Measurements from ENCODE around the gene DRICH1.

DNA sequence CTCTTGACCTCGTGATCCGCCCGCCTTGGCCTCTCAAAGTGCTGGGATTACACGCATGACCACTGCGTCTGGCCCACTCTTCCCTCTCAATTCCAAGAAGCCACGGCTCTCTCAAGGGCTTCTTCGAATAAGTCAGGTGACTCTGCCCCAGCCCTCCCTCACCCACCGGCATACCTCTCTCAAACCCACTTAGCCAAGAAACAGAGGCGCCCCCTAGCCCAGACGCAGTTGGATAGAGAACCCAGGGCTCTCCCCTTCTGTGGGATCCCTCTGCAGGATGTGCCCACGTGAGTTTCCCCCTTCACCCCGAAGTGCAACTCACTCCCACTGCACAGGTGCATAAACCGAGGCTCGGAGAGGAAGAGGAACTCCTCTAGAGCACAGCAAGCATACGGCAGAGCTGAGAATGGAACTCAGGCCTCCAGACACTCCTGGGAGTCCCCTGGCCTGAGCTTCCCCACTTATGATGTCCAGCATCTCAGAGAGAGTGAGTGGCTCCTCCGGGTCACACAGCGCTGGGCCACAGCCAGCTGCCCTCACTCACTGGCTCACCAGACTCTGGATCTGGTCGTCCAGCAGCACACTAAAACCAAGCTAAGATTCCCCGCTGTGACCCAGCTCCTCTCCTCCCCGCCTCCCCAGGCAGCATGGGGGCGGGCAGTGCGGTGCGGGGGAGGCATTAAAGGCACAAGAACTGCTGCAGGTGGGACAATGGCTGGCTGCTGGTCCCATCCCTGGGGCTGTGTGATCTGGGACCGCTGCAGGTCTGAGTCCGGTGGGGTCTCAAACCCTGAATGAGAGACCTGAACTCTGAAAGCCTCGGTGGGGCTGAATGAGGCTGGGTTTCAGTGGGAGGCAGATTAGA, 41.9 kb upstream of the DRICH1 start:
- no peak for TF ChIP-seq OSR1 (CRISPR knock-in tag; IDR thresholded peaks at IDR 0.05)
- no peak for TF ChIP-seq ZNF565 (CRISPR knock-in tag; conservative IDR thresholded peaks at IDR 0.05; ENCODE audit: low read depth)
- TF ChIP-seq GLIS3 (CRISPR knock-in tag; IDR thresholded peaks at IDR 0.05): no peak
- no peak for TF ChIP-seq ARNTL (CRISPR knock-in tag; IDR thresholded peaks at IDR 0.05; ENCODE audit: borderline replicate concordance, low read depth)
- TF ChIP-seq ZNF70 (CRISPR knock-in tag; IDR thresholded peaks at IDR 0.05): no peak
- TF ChIP-seq, protein P1, sequence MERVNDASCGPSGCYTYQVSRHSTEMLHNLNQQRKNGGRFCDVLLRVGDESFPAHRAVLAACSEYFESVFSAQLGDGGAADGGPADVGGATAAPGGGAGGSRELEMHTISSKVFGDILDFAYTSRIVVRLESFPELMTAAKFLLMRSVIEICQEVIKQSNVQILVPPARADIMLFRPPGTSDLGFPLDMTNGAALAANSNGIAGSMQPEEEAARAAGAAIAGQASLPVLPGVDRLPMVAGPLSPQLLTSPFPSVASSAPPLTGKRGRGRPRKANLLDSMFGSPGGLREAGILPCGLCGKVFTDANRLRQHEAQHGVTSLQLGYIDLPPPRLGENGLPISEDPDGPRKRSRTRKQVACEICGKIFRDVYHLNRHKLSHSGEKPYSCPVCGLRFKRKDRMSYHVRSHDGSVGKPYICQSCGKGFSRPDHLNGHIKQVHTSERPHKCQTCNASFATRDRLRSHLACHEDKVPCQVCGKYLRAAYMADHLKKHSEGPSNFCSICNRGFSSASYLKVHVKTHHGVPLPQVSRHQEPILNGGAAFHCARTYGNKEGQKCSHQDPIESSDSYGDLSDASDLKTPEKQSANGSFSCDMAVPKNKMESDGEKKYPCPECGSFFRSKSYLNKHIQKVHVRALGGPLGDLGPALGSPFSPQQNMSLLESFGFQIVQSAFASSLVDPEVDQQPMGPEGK (CRISPR knock-in tag; IDR thresholded peaks at IDR 0.05; ENCODE audit: borderline replicate concordance): no peak
- no peak for TF ChIP-seq ESRRG (CRISPR knock-in tag; IDR thresholded peaks at IDR 0.05)

Data from SK-N-SH treated with all-trans-retinoic acid at 6 μM for 48 hours (cell line).